K562 (cell line): ENCODE data around the gene PPP1R14C. TPM values are rescaled to one million over a fixed set of nuclear protein-coding genes. Genes with fewer than 3 reads are reported as not detected.

ENCODE experiments used
- ARID3B ChIP-seq: fragments of 250-450 bp; sonication (Bioruptor Pico); IDR thresholded peaks from 2 replicates; pipeline ENCODE4 v1.4.0; 2020; ENCODE audit warnings: borderline replicate concordance
- ATF1 ChIP-seq, 2 experiments: fragments of 450-650 bp in 1 of 2; IDR thresholded peaks; 2 replicates each; pipeline ENCODE4 v1.6.1; 2016; ENCODE audit warnings: missing compliant biosample characterization in 1 of 2, missing genetic modification characterization in 1 of 2
- CBX5 ChIP-seq: IDR thresholded peaks from 2 replicates; pipeline ENCODE4 v1.6.1; 2014; ENCODE audit warnings: low read depth, borderline replicate concordance
- COPS2 ChIP-seq: fragments of 450-650 bp; conservative IDR thresholded peaks from 2 replicates; pipeline ENCODE4 v1.6.1; 2016; ENCODE audit warnings: mild to moderate bottlenecking, moderate library complexity
- FOSL1 ChIP-seq: fragments of 200-800 bp; sonication (Bioruptor generic); conservative IDR thresholded peaks from 2 replicates; pipeline ENCODE4 v1.6.1; 2016; ENCODE audit warnings: missing genetic modification characterization, missing compliant biosample characterization
- GTF3C2 ChIP-seq: IDR thresholded peaks from 3 replicates; pipeline ENCODE4 v1.6.1; 2011; ENCODE audit warnings: borderline replicate concordance, mild to moderate bottlenecking, moderate library complexity; ENCODE audit not compliant: insufficient read length; ENCODE audit errors: extremely low read depth
- IFI16 ChIP-seq: fragments of 250-450 bp; sonication (Bioruptor Pico); IDR thresholded peaks from 2 replicates; pipeline ENCODE4 v2.1.2; 2022; ENCODE audit warnings: mild to moderate bottlenecking, inconsistent platforms
- NEUROD1 ChIP-seq: fragments of 150-350 bp; IDR thresholded peaks from 2 replicates; pipeline ENCODE4 v1.6.1; 2014; ENCODE audit warnings: borderline replicate concordance, low read length, low read depth; ENCODE audit not compliant: partially characterized antibody
- OTX1 ChIP-seq: fragments of 450-650 bp; formaldehyde crosslinking; IDR thresholded peaks from 2 replicates; pipeline ENCODE4 v1.4.0; 2022; ENCODE audit warnings: mild to moderate bottlenecking
- PKNOX1 ChIP-seq: fragments of 450-650 bp; IDR thresholded peaks from 2 replicates; pipeline ENCODE4 v1.6.1; 2016
- PRPF4 ChIP-seq: fragments of 200-400 bp; formaldehyde crosslinking; IDR thresholded peaks from one replicate; pipeline ENCODE4 v1.6.1; 2017; ENCODE audit warnings: low read length, low read depth, mild to moderate bottlenecking; ENCODE audit not compliant: insufficient read depth, poor library complexity, severe bottlenecking
- SIN3B ChIP-seq: fragments of 450-650 bp; IDR thresholded peaks from 2 replicates; pipeline ENCODE4 v1.6.1; 2017; ENCODE audit warnings: low read depth, mild to moderate bottlenecking, moderate library complexity
- SIX5 ChIP-seq, 2 experiments: IDR thresholded peaks; 2 replicates each; pipeline ENCODE4 v1.6.1; 2011; ENCODE audit warnings: low read length in 2 of 2, borderline replicate concordance in 1 of 2, low read depth in 1 of 2, mild to moderate bottlenecking in 1 of 2, moderate library complexity in 1 of 2; ENCODE audit not compliant: insufficient read depth in 1 of 2
- SP1 ChIP-seq: sonication (generic); formaldehyde crosslinking; IDR thresholded peaks from 2 replicates; pipeline ENCODE4 v1.8.1; 2022; ENCODE audit warnings: mild to moderate bottlenecking, missing genetic modification reagents
- ZFP1 ChIP-seq: fragments of 450-650 bp; formaldehyde crosslinking; IDR thresholded peaks from 2 replicates; pipeline ENCODE4 v1.4.0; 2020; ENCODE audit warnings: mild to moderate bottlenecking, mixed read lengths
- ZMIZ1 ChIP-seq, 2 experiments: fragments of 150-350 bp in 1 of 2; IDR thresholded peaks; 2 replicates each; pipeline ENCODE4 v1.6.1; 2012 to 2016; ENCODE audit warnings: low read depth in 2 of 2, low read length in 2 of 2, mild to moderate bottlenecking in 1 of 2, moderate library complexity in 1 of 2
- polyA plus RNA-seq, 8 experiments: library from polyadenylated mRNA; depleted of rRNA in 4 of 8; stranded (reverse) in 5 of 8; unstranded in 3 of 8; fragments of >200 nt; fragmentation: Nextera tagmentation in 2 of 8; fragmentation: Illumina TruSeq in 1 of 8; extraction: Ambion mirVana in 2 of 8; extraction: Trizol in 1 of 8; gene quantifications; 2 replicates each; pipeline versions ENCODE4 v1.2.1 to v1.2.3, GENCODE V29; 2011 to 2014; ENCODE audit warnings: inconsistent platforms in 1 of 8, missing spikeins in 1 of 8
- total RNA-seq, 7 experiments: library from RNA; depleted of rRNA in 6 of 7; stranded (reverse); fragments of >200 nt in 6 of 7; fragmentation: Illumina TruSeq in 2 of 7; extraction: Trizol in 2 of 7; gene quantifications; 2 replicates each; pipeline versions ENCODE4 v1.2.1 to v1.2.3, GENCODE V29; 2011 to 2021; ENCODE audit warnings: low replicate concordance in 1 of 7

Gene PPP1R14C
- total and polyA plus RNA-seq, 9 of the 15 experiments (the other 6 are each of a cell fraction or from before 2014, with no cell fraction given): 4.5 to 16.6 (median 11.9) TPM

- TF ChIP-seq SIX5 (IDR thresholded peaks at IDR 0.05; ENCODE audit: borderline replicate concordance in 1 of 2, insufficient read depth in 1 of 2, low read depth in 1 of 2, low read length in 2 of 2) (no peak), COPS2 (no peak), OTX1 (CRISPR knock-in tag) (0 out of 2 replicates have a peak, but pooled peaks have one; percentile 15), ARID3B (no peak), CBX5 (no peak), FOSL1 (tag) (peak; percentile 97), SIN3B (no peak), ZFP1 (CRISPR knock-in tag) (no peak), NEUROD1 (peak; percentile 3), SP1 (CRISPR knock-in tag) (no peak), PRPF4 (no peak), ZMIZ1 (IDR thresholded peaks at IDR 0.05; ENCODE audit: low read depth in 2 of 2, low read length in 2 of 2) (no peak), GTF3C2 (no peak), ATF1 (CRISPR knock-in tag; IDR thresholded peaks at IDR 0.05) (no peak), ATF1 (tag; IDR thresholded peaks at IDR 0.05) (0 out of 2 replicates have a peak, but pooled peaks have one; percentile 6), IFI16 (no peak), PKNOX1 (peak; percentile 59)
Measured at GRCh38 chr6:150252714-150253444, 110.0 kb downstream of the PPP1R14C start (continued).
